SU-DHL-6 (cell line): ENCODE measurements around the gene ZNF362.

ENCODE experiments used
- CTCF ChIP-seq: fragments of 200-600 bp; sonication (generic); IDR thresholded peaks from one replicate; pipeline ENCODE4 v1.5.1; 2017; ENCODE audit warnings: antibody characterized with exemption, mild to moderate bottlenecking, low read length, moderate library complexity; ENCODE audit not compliant: insufficient read depth, poor library complexity, severe bottlenecking
- EZH2phosphoT487 ChIP-seq: fragments of 200-600 bp; sonication (generic), shearing (Covaris generic); conservative IDR thresholded peaks from 2 replicates; pipeline ENCODE4 v1.6.1; 2018; ENCODE audit warnings: mild to moderate bottlenecking, antibody characterized with exemption, low read length, moderate library complexity, mixed read lengths

GRCh38 chr1:33234588-33234990 is 21.7 kb upstream of the ZNF362 start:
- TF ChIP-seq CTCF (no peak), EZH2phosphoT487 (no peak)
